Erythroblast (primary cell): ENCODE measurements around the gene CDK5RAP2.

ENCODE experiments used
- GATA1 ChIP-seq: IDR thresholded peaks from 2 replicates; pipeline ENCODE4 v1.6.1; 2011; ENCODE audit warnings: low read depth, mild to moderate bottlenecking, control low read depth, low read length, moderate library complexity
- POLR2A ChIP-seq: IDR thresholded peaks from 2 replicates; pipeline ENCODE4 v1.6.1; 2011; ENCODE audit warnings: mild to moderate bottlenecking, low read length

DNA sequence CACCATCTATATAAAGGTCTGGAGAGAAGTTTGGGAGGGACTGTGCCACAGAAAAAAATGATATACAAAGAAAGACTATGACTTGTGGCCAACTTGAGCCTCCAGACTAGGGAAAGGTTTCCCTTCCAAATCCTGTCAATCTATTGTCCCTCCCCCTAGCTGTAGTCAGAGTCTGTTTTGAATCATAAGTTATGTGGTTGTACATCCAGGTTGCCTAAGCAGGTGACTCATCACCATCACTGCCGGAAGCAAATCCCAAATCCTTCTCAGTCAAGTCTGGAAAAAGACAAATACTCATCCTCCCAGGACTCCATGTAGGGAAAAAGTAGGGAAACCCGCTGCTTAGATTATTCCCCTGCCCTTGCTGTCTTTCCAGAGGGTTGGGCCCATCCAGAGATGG, 235.7 kb downstream of the CDK5RAP2 start:
- TF ChIP-seq POLR2A (no peak), GATA1 (no peak)
